Body of pancreas (tissue), 4 donors: ENCODE measurements around the gene URB1. TPM values are rescaled to one million over a fixed set of nuclear protein-coding genes. Genes with fewer than 3 reads are reported as not detected.

ENCODE experiments used
- ATAC-seq: fragments of 150-250 bp; one replicate; pipeline ENCODE4 v1.9.1; 2016
- DNase-seq, 4 donors: peaks; one replicate each; pipeline ENCODE4 v3.0.0-alpha.2; 2019
- H3K27ac ChIP-seq, 4 donors: fragments of 200-600 bp; sonication (generic); 1 replicate in 3 of 4; 2 replicates in 1 of 4; pipeline versions ENCODE4 v1.5.1 to v1.6.1; 2016 to 2019; ENCODE audit warnings: mild to moderate bottlenecking in 1 of 4, mixed read lengths in 1 of 4, moderate library complexity in 1 of 4
- H3K27me3 ChIP-seq, 2 donors: fragments of 200-600 bp; sonication (generic); one replicate each; pipeline ENCODE4 v1.6.0; 2016; ENCODE audit warnings: mild to moderate bottlenecking in 1 of 2
- H3K36me3 ChIP-seq, 2 donors: fragments of 200-600 bp; sonication (generic); replicated peaks in 1 of 2; 2 replicates each; pipeline ENCODE4 v1.5.1; 2016; ENCODE audit warnings: low read depth in 2 of 2; ENCODE audit not compliant: insufficient read depth in 1 of 2
- H3K4me1 ChIP-seq: fragments of 200-600 bp; sonication (generic); one replicate; pipeline ENCODE4 v1.6.0; 2016
- H3K4me3 ChIP-seq, 2 donors: fragments of 200-600 bp; sonication (generic); 1 replicate in 1 of 2; 2 replicates in 1 of 2; pipeline ENCODE4 v1.5.1; 2016 to 2019
- H3K9me3 ChIP-seq, 3 donors: fragments of 200-600 bp; sonication (generic); 1 replicate in 2 of 3; 2 replicates in 1 of 3; pipeline ENCODE4 v1.5.1; 2016
- POLR2A ChIP-seq, 3 donors: fragments of 450-650 bp; IDR thresholded peaks; one replicate each; pipeline ENCODE4 v1.6.1; 2016; ENCODE audit warnings: antibody characterized with exemption in 3 of 3, mild to moderate bottlenecking in 2 of 3
- WGBS, 2 donors: methylation state at CpG; one replicate each; pipeline ENCODE4 v1.1.5; 2017; 5-methylcytosine and 5-hydroxymethylcytosine counted together
- intact Hi-C: fragments of 100-400 bp; cut with DNase I; formaldehyde crosslinking; loops from one replicate; pipeline ENCODE4 v1.15.1; 2023
- total RNA-seq, 2 donors: library from RNA; depleted of rRNA; stranded (reverse); fragments of >200 nt; gene quantifications; one replicate each; pipeline ENCODE4 v1.1.0, GENCODE V29; 2016
- TF ChIP-seq, protein P1 (sequence below), 7 experiments: fragments of 450-650 bp in 4 of 7; fragments of 200-600 bp in 3 of 7; sonication (generic) in 3 of 7; IDR thresholded peaks; one replicate each; pipeline ENCODE4 v1.5.1; 2016 to 2019; ENCODE audit warnings: antibody characterized with exemption in 7 of 7

URB1 gene
- total RNA-seq, 2 donors from 2014 or later: 10.1 to 11.2 TPM

DNA sequence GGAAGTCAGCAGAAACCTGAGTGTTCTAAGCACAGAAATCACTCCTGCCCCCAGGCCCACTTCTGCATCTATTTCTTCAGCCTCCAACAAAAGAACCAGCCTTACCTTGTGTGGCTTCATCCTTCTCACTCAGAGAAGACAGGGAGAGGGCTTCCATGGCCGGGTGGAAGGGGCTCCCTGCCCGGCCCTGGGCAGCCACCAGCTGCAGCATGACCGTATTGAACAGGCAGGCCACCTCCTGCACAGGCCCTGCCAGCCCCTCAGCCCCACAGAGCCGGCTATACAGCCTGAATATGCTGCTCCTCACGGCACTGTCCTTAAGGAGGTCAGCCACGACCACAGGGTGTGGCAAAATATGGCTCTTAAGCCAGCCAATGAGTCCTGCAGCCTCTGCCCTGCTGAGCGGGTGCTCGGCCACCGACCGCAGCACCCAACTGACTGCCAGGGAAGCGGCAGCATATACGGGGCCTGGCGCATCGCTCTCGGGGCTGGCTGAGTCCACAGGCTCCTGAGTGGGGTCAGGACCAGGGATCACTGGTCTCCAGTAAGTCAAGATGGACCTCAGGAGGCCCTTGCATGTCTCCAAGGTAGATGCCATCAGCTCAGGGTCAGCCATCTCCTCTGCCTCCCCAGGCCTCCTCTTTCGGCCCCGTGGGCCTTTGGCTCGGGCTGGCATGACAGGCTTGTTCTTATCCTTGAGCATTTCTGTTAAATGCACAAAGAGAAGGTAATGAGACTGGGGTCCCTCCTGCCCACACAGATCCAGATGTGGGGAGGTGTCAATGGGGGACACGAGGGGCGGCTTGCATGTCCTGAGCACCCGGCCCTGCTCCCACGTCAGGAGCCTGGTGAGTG, 76.2 kb downstream of the URB1 start:
- Histone ChIP-seq H3K9me3 (no peaks in the 10 kb centered on the region), H3K4me3 (no peak overlapping the region), H3K4me1 (no peaks in the 10 kb centered on the region), H3K27me3 (no peaks in the 10 kb centered on the region), H3K36me3 (peaks cover 0 to 58% of the 10 kb centered on the region in 2 donors), H3K27ac (no peak overlapping the region)
- DNase-seq (no peak), ATAC-seq (no peak)
- 92 to 93% methylated on average over 16 to 21 of the region's 22 CpGs for WGBS, 2 donors
- TF ChIP-seq, protein P1, sequence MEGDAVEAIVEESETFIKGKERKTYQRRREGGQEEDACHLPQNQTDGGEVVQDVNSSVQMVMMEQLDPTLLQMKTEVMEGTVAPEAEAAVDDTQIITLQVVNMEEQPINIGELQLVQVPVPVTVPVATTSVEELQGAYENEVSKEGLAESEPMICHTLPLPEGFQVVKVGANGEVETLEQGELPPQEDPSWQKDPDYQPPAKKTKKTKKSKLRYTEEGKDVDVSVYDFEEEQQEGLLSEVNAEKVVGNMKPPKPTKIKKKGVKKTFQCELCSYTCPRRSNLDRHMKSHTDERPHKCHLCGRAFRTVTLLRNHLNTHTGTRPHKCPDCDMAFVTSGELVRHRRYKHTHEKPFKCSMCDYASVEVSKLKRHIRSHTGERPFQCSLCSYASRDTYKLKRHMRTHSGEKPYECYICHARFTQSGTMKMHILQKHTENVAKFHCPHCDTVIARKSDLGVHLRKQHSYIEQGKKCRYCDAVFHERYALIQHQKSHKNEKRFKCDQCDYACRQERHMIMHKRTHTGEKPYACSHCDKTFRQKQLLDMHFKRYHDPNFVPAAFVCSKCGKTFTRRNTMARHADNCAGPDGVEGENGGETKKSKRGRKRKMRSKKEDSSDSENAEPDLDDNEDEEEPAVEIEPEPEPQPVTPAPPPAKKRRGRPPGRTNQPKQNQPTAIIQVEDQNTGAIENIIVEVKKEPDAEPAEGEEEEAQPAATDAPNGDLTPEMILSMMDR (IDR thresholded peaks at IDR 0.05): no peak
- TF ChIP-seq POLR2A (IDR thresholded peaks at IDR 0.05): no peak
- intact Hi-C loops: no loop called here

DNA sequence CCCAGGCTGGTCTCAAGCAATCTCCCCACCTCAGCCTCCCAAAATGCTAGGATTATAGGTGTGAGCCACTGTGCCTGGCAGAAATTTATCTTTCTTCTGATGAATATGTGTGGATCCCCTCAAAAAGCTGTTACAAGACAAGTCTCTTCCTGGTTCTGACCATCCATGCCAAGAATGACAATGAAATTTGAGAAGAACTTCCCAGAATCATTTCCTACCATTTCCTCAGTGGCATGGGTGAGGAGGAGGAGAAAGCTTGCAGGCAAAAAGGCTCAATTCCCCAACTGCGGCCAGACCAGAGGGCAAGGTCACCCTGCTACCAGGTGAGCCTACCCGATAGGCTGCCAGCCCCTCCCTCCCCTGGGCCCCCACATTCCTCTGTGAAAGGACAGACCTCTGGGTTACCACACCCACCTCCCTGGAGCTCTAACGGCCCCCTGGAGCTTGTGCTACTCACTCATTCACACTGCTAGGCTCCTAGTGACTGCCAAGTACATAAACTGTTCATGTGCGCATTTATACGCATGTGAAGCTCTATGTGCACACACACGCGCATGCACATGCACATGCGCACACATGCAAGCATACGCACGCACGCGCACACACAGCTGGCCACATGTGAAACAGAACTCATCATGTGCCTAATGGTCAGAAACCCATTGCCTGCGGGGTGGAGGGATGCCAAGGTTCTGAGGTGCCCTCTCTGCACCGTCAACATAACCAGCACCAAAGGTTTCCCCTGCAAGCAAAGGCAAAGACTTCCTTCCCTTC, 77.1 kb downstream of the URB1 start:
- DNase-seq: no peak
- H3K36me3 ChIP-seq: peaks cover 0 to 51% of the 10 kb centered on the region in 2 donors
- TF ChIP-seq POLR2A (IDR thresholded peaks at IDR 0.05): no peak
- TF ChIP-seq, protein P1 (IDR thresholded peaks at IDR 0.05): no peak
- no peak overlapping the region for H3K4me3 ChIP-seq
- no peaks in the 10 kb centered on the region for H3K4me1 ChIP-seq
- intact Hi-C loops: no loop called here
- no peaks in the 10 kb centered on the region for H3K9me3 ChIP-seq
- H3K27me3 ChIP-seq: no peaks in the 10 kb centered on the region
- WGBS, 2 donors: 85 to 96% methylated on average over 13 to 14 of the region's 14 CpGs
- no peak for ATAC-seq
- no peak overlapping the region for H3K27ac ChIP-seq

DNA sequence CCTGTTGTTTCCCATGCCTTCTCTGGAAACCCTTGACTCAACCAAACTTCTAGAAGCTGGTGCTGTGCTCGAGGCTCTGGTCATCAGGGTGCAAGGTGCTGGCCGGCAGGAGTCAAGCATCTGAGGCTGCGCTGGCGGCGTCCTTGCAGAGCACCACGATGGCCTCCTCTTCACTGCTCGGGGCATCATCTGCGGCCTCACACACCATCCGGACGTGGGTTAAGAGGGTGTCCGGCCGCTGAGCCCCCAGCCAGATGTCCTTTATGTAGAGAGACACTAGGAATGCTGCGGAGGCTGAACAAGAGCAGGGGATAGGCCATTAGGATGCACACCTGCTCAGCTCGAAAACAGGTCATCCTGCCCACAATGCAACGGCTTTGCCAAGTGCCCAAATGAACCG, 78.0 kb downstream of the URB1 start:
- H3K27ac ChIP-seq: no peak overlapping the region
- no peaks in the 10 kb centered on the region for H3K9me3 ChIP-seq
- H3K4me3 ChIP-seq: no peak overlapping the region
- H3K4me1 ChIP-seq: no peaks in the 10 kb centered on the region
- WGBS, 2 donors: 91 to 93% methylated on average over 12 to 16 of the region's 16 CpGs
- H3K36me3 ChIP-seq: peaks cover 0 to 42% of the 10 kb centered on the region in 2 donors
- intact Hi-C loops: no loop called here
- no peak for DNase-seq
- H3K27me3 ChIP-seq: no peaks in the 10 kb centered on the region
- TF ChIP-seq, protein P1 (IDR thresholded peaks at IDR 0.05): no peak
- no peak for TF ChIP-seq POLR2A (IDR thresholded peaks at IDR 0.05)
- ATAC-seq: no peak

DNA sequence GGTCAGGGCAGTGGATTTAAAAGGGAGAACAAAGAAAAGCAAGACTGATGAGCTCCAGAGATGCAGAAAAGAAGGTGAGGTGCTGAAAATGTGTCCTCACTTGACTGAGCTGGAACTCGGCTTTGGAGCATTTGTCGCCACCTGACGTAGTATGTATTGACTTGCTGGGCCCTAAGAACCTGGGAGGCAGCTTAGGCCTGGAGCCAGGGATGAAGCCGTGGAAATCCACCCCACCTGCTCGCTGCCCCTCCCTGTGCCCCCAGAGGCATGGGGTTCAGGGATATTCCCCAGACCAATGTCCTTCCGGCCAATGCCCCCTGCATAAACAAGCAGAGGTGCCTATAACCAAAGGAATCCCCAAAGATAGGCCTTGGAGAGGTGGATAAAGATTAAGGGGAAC, 79.8 kb downstream of the URB1 start:
- Histone ChIP-seq H3K27ac (no peak overlapping the region), H3K4me1 (no peaks in the 10 kb centered on the region), H3K4me3 (no peak overlapping the region), H3K9me3 (no peaks in the 10 kb centered on the region), H3K36me3 (peaks cover 0 to 30% of the 10 kb centered on the region in 2 donors), H3K27me3 (no peaks in the 10 kb centered on the region)
- no peak for DNase-seq
- WGBS, 2 donors: 94 to 98% methylated on average over 6 of the region's 6 CpGs
- TF ChIP-seq POLR2A (IDR thresholded peaks at IDR 0.05): no peak
- TF ChIP-seq, protein P1 (IDR thresholded peaks at IDR 0.05): no peak
- ATAC-seq: no peak
- intact Hi-C loops: no loop called here
